Activated CD8-positive, alpha-beta T cell treated with anti-CD3 and anti-CD28 coated beads for 36 hours (primary cell): ENCODE measurements around the gene RHEX. TPM values are rescaled to one million over a fixed set of nuclear protein-coding genes. Genes with fewer than 3 reads are reported as not detected.

ENCODE experiments used
- ATAC-seq: fragments of 200-7000 bp; cut with Tn5 transposase; one replicate; pipeline ENCODE4 v1.10.0; 2021; ENCODE audit warnings: mild to moderate bottlenecking, moderate library complexity
- CTCF ChIA-PET: fragments of 350-600 bp; sonication (Branson Sonifier 250); formaldehyde crosslinking; loops from one replicate; lab custom pipeline; 2021; ENCODE audit warnings: antibody characterized with exemption; lab: Charles Lee
- POLR2A ChIA-PET: fragments of 350-600 bp; sonication (Branson Sonifier 250); formaldehyde crosslinking; loops from one replicate; lab custom pipeline; 2021; ENCODE audit warnings: antibody characterized with exemption; lab: Charles Lee
- DNase-seq: peaks from one replicate; pipeline ENCODE4 v3.0.0-alpha.2; 2020
- H3K27ac Mint-ChIP-seq: one replicate; pipeline ENCODE4 v1.8.0; 2021; ENCODE audit warnings: mild to moderate bottlenecking, mixed read lengths
- H3K27me3 Mint-ChIP-seq: one replicate; pipeline ENCODE4 v1.8.0; 2021; ENCODE audit warnings: mixed read lengths
- H3K36me3 Mint-ChIP-seq: one replicate; pipeline ENCODE4 v1.8.0; 2021; ENCODE audit warnings: low read depth, mixed read lengths
- H3K4me1 Mint-ChIP-seq: one replicate; pipeline ENCODE4 v1.8.0; 2021; ENCODE audit warnings: low read depth, mixed read lengths
- H3K4me3 Mint-ChIP-seq: one replicate; pipeline ENCODE4 v1.8.0; 2021; ENCODE audit warnings: mild to moderate bottlenecking, moderate library complexity, mixed read lengths
- H3K9me3 Mint-ChIP-seq: one replicate; pipeline ENCODE4 v1.8.0; 2021; ENCODE audit warnings: mixed read lengths
- intact Hi-C: fragments of 100-400 bp; cut with micrococcal nuclease; formaldehyde crosslinking; loops from one replicate; pipeline ENCODE4 v1.10.0; 2022
- total RNA-seq, 2 experiments: library from RNA; stranded (reverse); gene quantifications; one replicate each; pipeline ENCODE4 v1.2.3, GENCODE V29; 2021
- TF ChIP-seq, protein P1 (sequence below): fragments of 200-600 bp; IDR thresholded peaks from one replicate; pipeline ENCODE4 v1.8.0; 2022; ENCODE audit warnings: antibody characterized with exemption, mild to moderate bottlenecking

Gene RHEX
- total RNA-seq, 2 experiments from 2014 or later = not detected

DNA sequence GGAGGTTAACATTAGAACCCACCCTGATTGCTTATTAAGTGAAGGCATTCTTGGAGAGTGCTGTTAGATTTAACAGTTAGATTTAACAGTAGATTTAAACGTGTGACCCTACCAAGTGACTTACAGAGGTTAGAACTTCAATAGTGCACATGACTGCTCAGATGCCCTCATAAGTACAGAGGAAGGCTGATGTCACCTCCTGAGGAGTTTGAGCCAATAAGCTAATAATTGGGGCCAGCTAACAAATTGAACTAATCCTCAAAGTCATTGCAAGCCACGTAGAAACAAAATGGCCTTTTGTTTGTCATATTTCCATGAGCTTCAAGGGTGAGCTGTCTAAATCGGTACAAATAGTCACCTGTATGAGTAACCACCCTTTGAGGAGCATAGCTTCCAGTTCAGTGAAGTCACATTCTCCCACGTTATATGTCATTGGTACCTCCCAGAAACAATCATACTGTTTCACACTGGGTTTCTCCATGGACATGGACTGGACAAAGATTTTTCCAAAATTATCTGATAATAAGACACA lies 52.6 kb downstream of the RHEX start:
- H3K36me3 Mint-ChIP-seq = no peaks in the 10 kb centered on the region
- H3K27me3 Mint-ChIP-seq = peaks cover 2% of the 10 kb centered on the region
- intact Hi-C loops = loop anchor here (2.0 to 5.0 kb wide), 3 partner anchors 75 to 188 kb away; no protein-coding TSS in a partner anchor
- POLR2A ChIA-PET = interaction anchor here (1.8 kb wide), 1 partner anchor 75 kb away, joined by 6 read pairs; no protein-coding TSS in a partner anchor
- no peaks in the 10 kb centered on the region for H3K4me1 Mint-ChIP-seq
- no peaks in the 10 kb centered on the region for H3K9me3 Mint-ChIP-seq
- ATAC-seq = no peak
- DNase-seq = no peak
- H3K27ac Mint-ChIP-seq = no peak overlapping the region
- TF ChIP-seq, protein P1, sequence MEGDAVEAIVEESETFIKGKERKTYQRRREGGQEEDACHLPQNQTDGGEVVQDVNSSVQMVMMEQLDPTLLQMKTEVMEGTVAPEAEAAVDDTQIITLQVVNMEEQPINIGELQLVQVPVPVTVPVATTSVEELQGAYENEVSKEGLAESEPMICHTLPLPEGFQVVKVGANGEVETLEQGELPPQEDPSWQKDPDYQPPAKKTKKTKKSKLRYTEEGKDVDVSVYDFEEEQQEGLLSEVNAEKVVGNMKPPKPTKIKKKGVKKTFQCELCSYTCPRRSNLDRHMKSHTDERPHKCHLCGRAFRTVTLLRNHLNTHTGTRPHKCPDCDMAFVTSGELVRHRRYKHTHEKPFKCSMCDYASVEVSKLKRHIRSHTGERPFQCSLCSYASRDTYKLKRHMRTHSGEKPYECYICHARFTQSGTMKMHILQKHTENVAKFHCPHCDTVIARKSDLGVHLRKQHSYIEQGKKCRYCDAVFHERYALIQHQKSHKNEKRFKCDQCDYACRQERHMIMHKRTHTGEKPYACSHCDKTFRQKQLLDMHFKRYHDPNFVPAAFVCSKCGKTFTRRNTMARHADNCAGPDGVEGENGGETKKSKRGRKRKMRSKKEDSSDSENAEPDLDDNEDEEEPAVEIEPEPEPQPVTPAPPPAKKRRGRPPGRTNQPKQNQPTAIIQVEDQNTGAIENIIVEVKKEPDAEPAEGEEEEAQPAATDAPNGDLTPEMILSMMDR = no peak
- no peak overlapping the region for H3K4me3 Mint-ChIP-seq
- CTCF ChIA-PET = interaction anchor here (0.8 to 12.8 kb wide), 28 partner anchors 8 to 313 kb away, joined by 3 to 236 read pairs (median 6); no protein-coding TSS in a partner anchor

DNA sequence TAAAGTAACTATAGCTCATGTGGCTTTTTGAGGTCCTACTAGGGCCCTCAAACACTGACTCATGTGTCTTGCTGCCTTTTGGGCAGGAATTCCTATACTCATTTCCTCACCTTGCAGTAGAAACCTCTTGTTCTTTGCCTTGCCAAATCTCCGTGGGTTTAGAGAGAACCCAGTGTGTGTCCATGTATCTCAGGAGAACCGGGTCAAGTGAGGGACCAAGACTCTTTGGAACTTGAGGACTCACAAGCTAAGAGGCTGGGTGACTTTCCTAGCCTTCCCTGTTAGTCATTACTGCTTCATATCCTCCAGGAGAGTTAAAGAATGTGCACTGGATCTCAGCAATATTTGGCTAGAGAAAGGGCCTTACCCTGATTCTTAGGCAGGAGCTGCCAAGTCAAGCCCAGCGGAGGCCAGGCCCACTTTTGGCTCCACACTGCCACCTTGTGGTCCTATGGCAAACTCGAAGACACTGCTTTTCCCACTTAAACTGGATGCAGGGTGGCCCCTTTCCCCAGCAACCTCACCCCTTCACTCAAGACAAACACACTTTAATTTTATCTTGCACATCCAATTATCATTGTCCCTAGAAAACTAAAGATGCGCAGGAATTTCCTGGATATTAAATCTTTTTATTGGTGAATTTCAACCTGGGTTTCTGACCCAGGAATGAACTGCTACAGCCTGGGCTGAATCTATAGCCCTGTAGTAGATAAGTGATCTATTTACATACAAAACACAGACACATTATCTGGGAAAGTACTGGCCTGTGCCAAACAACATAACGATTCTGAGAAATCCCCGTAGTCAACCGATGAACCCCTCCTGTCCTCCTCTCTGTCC lies 53.6 kb downstream of the RHEX start:
- TF ChIP-seq, protein P1 = peak; percentile 85
- Mint-ChIP-seq H3K4me3 (no peak overlapping the region), H3K27ac (no peak overlapping the region), H3K4me1 (no peaks in the 10 kb centered on the region), H3K36me3 (no peaks in the 10 kb centered on the region), H3K9me3 (no peaks in the 10 kb centered on the region), H3K27me3 (no peaks in the 10 kb centered on the region)
- ChIA-PET CTCF (interaction anchor here (0.7 to 12.8 kb wide), 34 partner anchors 9 to 447 kb away, joined by 3 to 236 read pairs (median 6); partner anchors contain the start of gene CTSE), POLR2A (interaction anchor here (0.6 to 1.8 kb wide), 2 partner anchors 76 to 149 kb away, joined by 3 to 6 read pairs; no protein-coding TSS in a partner anchor)
- intact Hi-C loops = loop anchor here (5.0 kb wide), 2 partner anchors 124 to 189 kb away; no protein-coding TSS in a partner anchor
- DNase-seq (peak; percentile 88), ATAC-seq (peak; percentile 95)

GRCh38 chr1:206107168-206107544 lies 54.2 kb downstream of the RHEX start:
- H3K4me3 Mint-ChIP-seq = no peak overlapping the region

DNA sequence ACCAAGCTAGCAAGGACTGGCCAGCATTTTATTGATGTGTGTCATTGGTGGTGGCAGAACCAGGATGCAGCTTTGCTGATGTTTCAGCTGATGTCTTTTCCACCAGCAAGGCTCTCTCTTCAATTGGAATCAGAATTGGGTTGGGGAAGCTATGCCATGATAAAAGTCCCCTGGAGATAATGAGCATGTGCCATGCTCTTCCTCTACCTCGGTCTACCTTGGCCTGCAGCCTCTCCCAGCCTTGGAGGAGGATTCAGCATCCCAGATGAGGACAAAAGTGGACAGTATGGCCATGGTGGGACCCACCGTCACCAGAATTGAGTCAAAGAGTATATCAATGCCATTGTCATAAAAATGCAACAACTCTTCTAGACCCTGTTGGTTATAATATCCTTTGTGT lies 55.7 kb downstream of the RHEX start:
- Mint-ChIP-seq H3K4me1 (no peaks in the 10 kb centered on the region), H3K4me3 (no peak overlapping the region), H3K36me3 (no peaks in the 10 kb centered on the region), H3K27ac (no peak overlapping the region), H3K9me3 (no peaks in the 10 kb centered on the region), H3K27me3 (no peaks in the 10 kb centered on the region)
- ChIA-PET POLR2A (no interaction called here), CTCF (interaction anchor here (0.7 to 12.8 kb wide), 9 partner anchors 12 to 191 kb away, joined by 3 to 236 read pairs (median 10); no protein-coding TSS in a partner anchor)
- intact Hi-C loops = loop anchor here (5.0 kb wide), 2 partner anchors 126 to 191 kb away; no protein-coding TSS in a partner anchor
- DNase-seq (no peak), ATAC-seq (no peak)
- TF ChIP-seq, protein P1 = no peak

More at GRCh38 chr1:206107168-206107544, 54.2 kb downstream of the RHEX start:
- H3K36me3 Mint-ChIP-seq = no peaks in the 10 kb centered on the region
- no peaks in the 10 kb centered on the region for H3K4me1 Mint-ChIP-seq
- H3K27ac Mint-ChIP-seq = no peak overlapping the region
- H3K9me3 Mint-ChIP-seq = no peaks in the 10 kb centered on the region
- CTCF ChIA-PET = interaction anchor here (1.0 to 12.8 kb wide), 18 partner anchors 10 to 448 kb away, joined by 3 to 236 read pairs (median 6); partner anchors contain the start of gene CTSE
- POLR2A ChIA-PET = interaction anchor here (1.8 kb wide), 1 partner anchor 77 kb away, joined by 6 read pairs; no protein-coding TSS in a partner anchor
- intact Hi-C loops = loop anchor here (5.0 kb wide), 2 partner anchors 125 to 190 kb away; no protein-coding TSS in a partner anchor
- TF ChIP-seq, protein P1 = no peak
- DNase-seq = no peak
- no peaks in the 10 kb centered on the region for H3K27me3 Mint-ChIP-seq
- no peak for ATAC-seq
